HG02642 (cell line): ENCODE measurements around the gene IL24.

Experiments used
- ATAC-seq: cut with Tn5 transposase; IDR thresholded peaks from one replicate; pipeline ENCODE4 v1.9.1; 2021; ENCODE audit warnings: mild to moderate bottlenecking; ENCODE audit not compliant: unreplicated experiment, poor library complexity

IL24 gene

GRCh38 chr1:206878456-206878855 lies 18.8 kb upstream of the IL24 start:
- no peak for ATAC-seq

DNA sequence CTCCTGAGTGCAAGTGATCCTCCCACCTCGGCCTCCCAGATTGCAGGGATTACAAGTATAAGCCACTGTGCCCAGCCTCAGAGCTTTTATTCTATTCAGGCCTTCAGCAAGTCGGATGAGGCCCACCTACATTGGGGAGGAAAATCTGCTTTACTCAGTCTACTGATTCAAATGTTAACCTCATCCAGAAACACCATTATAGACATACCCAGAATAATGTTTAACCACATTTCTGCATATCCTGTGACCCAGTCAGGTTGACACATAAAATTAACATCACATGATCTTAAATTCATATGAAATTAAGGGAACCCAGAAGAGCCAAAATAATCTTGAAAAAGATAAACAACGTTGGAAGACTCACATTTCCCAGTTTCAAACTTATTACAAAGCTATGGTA lies 16.9 kb upstream of the IL24 start:
- ATAC-seq: no peak

DNA sequence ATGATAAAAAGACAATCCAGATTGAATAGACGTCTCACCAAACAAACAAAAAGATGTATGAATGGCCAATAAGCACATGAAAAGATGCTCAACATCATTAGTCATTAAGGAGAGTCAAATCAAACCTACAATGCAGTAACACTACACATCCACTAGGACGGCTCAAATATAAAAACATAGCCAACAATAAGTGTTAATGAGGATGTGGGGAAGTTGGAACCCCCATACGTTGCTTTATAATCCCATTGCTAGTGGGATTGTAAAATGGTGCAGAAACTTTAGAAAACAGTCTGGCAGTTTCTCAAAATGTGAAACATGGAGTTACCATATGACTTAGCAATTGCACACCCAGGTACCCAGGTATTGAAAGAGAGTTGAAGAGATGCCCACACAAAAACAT lies 14.7 kb upstream of the IL24 start:
- ATAC-seq: no peak

- ATAC-seq: no peak
Observed at GRCh38 chr1:206883160-206883559, 14.1 kb upstream of the IL24 start.

- no peak for ATAC-seq
Observed at GRCh38 chr1:206883876-206884275, 13.4 kb upstream of the IL24 start.

DNA sequence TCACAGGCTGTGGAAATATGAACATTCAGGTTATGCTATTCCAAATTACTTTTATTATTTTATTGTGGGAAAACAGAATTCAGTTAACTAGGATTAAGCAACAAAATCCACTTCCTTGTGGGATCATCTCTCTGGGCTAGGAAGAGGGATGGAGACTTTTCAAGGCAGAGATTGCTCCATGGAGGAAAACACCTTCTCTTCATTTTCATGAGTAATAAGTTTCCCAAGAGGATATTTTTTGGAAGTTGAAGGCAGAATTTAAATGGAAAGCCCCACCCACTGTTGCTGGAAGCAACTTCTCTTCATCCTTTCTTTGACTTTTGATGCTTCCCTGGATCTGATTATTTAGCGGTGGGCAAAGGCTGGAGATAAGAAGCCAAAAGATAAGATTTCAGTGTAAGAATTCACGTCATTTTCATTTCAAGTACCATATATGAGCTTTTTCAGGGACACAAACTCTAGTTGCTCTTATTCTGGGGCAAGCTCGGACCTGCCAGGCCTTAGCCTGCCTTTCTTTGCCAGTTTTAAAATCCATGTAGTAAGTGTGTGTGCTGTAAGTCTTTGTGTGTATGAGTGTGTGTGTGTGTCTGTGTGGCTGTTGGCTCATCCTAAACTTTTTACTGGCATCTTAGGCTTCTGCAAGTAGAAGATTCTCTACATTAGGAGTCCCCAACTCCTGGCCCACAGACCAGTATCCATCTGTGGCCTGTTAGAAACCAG lies 11.7 kb upstream of the IL24 start:
- no peak for ATAC-seq

DNA sequence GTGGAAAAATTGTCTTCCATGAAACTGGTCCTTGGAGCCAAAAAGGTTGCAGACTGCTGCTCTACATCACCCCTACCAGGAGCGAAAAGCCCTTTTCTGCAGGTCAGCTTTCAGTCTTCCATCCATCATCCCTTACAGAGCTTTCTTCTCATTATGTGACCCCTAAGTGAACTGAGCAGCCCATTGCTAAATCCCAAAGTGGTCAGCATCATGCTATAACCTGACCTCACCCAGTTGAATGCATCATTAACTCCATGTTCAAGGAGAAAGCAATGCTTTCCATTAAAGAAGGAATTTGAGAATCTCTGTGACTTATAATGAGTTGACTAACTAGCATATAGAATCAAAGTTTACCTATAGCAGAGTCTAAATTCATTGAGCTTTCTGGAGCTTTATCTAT lies 10.4 kb upstream of the IL24 start:
- ATAC-seq: no peak

DNA sequence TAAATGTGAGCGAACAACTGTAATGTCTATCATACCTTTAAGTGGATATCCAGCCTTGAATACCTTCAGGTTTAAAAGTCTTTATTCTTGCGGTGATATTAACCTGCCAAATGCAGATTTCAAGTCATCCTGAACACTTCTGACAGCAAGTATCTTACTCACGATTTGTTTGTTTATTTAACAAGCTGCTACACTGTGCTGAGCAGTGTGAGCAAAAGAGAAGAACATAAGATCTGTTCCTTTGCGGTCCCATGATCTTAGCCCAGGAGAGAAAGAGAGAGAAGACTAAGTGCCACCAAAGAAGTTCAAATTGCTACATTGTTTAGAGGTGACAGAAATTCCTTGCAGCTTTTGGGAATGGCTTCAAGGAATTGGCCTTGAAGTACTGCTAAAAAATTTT lies 9.5 kb upstream of the IL24 start:
- no peak for ATAC-seq

GRCh38 chr1:206890125-206891060 lies 6.8 kb upstream of the IL24 start:
- no peak for ATAC-seq

DNA sequence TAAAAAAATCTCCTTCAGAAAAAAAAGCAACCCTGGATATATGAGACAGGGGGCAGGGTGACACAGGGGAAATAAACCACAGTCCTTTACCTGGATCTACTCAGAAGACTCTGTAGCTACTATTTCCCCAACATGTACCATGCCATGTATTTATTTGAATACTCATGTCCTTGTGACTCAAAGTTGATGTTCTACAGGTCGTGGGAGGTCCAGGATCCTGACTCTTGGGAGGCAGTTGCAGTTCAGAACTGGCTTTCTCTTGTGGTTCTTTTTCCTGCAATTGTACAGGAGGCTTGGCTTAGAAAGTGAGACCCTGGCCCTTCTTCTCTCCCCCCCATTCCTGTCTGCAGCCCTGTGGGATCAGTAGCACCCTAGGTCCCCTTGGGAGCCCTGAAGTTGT lies 5.8 kb upstream of the IL24 start:
- ATAC-seq: no peak

GRCh38 chr1:206892351-206892984 lies 4.8 kb upstream of the IL24 start:
- no peak for ATAC-seq

DNA sequence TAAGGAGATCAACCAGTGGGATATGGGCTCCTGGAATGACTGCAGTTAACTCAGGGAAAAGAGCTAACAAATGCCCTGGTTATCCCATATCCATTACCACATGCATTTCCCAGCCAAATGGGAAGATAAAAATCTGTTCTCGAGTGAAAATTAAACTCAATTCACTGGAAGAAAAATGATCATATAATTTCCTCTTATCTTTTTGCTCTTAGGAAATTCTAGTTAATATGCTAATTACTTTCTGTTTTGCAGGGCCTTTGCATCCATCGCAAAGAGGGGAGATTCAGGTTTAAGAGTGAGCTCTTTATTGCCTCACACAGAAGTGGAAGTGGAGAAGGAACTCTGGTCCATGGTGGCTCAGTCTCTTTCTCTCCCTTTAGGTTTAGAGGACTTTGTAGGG lies 3.9 kb upstream of the IL24 start:
- no peak for ATAC-seq

DNA sequence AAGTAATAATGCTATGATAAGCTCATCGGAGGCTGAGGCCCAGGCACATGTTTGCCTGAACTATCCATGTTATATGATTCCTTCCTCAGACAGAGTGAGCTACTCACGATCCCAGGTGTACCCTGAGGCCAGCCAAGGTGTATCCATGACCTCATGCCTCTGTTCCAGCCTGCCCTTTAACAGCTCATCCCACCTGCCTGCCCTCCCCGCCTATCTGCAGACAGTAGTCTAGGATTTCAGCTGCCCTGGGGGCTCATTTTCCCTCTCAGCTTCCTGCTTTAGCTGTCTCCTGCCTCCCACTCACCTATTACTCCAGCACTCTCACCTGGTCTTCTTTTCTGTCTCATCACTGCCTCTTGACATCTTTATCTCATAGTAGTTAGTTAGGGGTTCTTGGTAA lies 1.9 kb upstream of the IL24 start:
- no peak for ATAC-seq

DNA sequence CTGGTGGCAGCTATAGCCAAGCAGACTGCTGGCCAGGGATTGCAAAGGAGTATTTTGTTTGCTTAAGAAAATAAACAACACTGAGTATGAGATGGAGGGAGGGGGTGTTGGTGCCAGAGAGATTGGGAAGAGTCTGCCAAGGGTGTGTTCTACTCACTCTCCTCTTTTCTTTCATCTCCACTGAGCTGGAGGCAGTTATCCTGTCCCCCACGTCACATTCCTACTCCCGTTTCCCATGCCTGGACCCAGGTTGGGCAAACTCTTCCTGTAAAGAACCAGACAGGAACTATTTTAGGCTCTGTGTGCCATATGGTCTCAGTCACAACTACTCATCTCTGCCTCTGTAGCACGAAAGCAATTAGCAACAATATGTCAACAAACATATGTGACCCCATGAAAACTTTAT lies 1.4 kb upstream of the IL24 start:
- no peak for ATAC-seq

GRCh38 chr1:206896261-206896660 lies 982 bp upstream of the IL24 start:
- no peak for ATAC-seq

DNA sequence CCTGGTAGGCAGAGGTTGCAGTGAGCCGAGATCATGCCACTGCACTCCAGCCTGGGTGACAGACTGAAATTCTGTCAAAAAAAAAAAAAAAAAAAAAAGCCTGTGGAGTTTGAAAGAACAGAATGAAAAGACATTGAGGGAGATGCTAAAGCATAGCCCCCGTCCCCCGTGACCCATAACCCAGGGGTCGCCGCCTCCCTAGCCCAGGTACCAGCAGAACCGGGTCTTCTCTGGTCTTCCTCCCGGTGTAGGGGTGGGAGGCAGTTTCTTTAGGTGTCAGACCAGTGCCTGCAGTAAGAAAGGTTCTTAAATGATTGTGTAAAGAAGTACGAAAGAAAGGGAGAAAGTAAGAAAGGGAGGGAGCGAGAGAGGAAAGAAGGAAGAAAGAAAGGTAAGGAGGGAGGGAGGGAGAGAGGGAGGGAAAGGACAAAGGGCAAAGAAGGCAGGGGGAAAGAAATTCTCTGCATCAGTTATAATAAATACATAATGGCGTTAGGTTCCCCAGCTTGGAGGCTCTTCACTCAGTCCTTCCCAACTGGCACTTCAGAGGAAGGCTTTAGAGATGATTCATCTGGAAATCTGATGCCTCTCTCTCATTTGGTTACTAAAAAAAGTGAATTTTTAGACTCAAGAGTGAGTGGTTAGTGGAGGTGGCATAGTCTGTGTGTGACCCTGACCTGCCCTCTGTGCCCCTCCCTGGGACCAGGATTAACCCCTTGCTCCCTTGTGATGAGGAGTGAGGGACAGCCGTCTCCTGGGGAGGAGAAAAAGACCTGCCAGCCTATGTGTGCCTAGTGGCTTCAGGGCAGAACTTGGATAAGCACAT lies 1.1 kb downstream of the IL24 start:
- no peak for ATAC-seq

- ATAC-seq: no peak
Observed at GRCh38 chr1:206898915-206899431, 1.7 kb downstream of the IL24 start.

DNA sequence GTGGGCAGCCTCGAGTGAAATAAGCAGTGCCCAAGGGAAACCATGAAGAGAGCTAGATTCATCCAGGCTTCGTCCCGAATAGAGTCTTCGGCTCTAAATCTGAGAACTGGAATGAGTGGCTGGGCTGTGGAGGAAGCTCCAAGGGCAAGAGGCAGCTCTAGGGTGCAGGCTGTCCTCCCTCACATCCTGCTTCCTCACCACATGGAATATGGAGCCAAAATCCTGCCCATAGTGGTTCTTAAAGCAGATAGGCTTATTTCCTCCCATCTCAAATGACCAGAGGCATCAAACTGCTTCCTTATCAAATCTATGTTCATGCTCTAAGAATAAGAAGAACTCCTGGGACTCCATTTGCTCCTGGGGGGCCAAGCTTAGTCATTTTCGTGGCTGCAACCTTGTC lies 2.5 kb downstream of the IL24 start:
- no peak for ATAC-seq

- ATAC-seq: no peak
Observed at GRCh38 chr1:206900149-206900548, 2.9 kb downstream of the IL24 start.

DNA sequence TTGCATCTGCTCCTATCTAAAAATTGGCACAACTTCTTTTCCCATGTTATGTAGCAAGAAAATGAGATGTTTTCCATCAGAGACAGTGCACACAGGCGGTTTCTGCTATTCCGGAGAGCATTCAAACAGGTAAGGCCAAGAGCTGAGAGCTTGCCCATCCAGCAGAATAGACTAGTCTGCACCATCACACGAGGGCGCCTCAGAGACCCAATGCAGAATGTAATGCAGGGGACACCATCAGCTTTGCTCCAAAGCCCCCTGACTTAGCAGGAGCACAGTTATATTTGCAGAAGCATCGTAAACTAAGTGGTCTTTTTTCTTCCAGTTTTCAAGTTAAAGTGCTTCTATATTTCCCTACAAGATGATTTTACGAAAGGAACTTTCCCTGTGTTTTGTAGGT lies 4.7 kb downstream of the IL24 start:
- ATAC-seq: no peak
